ENCODE measurements around the gene DLL1. TPM values are rescaled to one million over a fixed set of nuclear protein-coding genes. Genes with fewer than 3 reads are reported as not detected.

DLL1 gene
- total and polyA plus RNA-seq, 9 of the 15 experiments (the other 6 are each of a cell fraction or from before 2014, with no cell fraction given) = not detected

DNA sequence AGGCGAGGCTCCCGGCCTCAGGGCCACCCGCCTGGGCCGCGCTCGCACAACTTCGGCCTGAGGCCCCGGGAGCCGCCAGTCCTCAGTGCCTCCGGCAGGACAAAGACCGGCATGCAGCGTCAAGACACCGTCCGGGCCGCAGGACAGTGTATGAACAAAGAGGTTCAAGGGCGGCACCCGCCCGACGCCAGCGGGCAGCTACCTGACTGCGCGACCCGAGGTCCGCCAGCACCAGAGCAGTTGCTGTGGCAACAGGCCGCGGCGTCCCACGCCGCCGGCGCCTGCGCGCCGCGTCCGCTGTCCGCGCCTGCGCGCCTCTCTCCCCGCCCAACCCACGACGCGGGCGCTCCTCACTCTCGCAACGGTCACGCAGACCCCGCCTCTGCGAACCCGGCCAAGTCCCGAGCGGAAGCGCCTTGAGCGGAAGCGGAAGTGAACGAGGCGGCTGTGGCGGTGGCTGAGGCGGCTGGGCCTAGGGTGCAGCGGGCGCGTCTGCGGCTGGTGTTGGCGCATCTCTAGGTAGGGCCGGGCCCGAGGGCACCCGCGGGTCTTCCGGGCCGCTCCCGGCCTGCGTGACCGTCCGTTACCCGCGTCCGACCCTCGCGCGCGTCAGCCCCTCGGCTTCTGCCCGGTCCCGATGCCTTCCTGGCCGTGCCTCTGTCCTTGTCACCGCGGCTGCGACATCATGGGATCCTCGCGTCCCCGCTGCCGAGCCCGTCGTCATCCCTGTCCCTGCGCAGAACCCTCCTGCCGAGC, 15.6 kb upstream of the DLL1 start, which contains the start of gene FAM120B (continued):
- no peak for TF ChIP-seq THRAP3 (IDR thresholded peaks at IDR 0.05; ENCODE audit: borderline replicate concordance)
- TF ChIP-seq TBP (optimal IDR thresholded peaks at IDR 0.05; ENCODE audit: low read depth, low read length) = peak; percentile 67
- no peak for TF ChIP-seq NFE2L1 (tag; IDR thresholded peaks at IDR 0.05; ENCODE audit: borderline replicate concordance, low read depth)

DNA sequence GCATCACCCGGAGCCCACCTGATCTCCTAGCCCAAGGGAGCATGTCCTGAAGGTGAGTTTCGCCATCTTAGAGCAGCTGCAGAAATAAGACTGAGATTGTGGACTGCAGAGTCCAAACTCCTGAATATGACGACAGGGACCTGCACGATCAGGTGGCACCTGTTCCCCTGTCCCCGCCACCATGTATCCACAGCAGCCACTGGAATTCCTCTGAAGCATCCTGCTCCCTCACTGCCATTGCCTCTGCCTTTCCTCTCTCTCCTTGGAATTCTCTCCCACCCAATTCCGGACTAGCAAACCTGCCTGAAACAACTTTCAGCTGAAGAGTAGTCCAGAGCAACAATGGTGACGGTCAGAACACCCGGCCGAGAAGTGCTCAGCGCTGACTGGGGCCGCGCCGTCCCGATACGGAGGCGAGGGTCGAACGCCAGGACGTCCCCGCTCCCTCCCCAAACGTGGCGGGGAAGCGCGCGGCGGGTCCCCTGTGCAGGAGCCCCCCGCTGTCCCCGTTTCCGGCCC, 15.0 kb upstream of the DLL1 start:
- H3K4me3 ChIP-seq = peak overlapping the region; percentile 70
- H3K79me2 ChIP-seq (ENCODE audit: control insufficient read depth, insufficient read depth, low read length) = peaks cover 47% of the 10 kb centered on the region
- ChIA-PET CTCF (ENCODE audit: low intra/inter-chr PET ratio) (interaction anchor here (0.6 to 1.2 kb wide), 2 partner anchors 13 to 280 kb away, joined by 3 read pairs; no protein-coding TSS in a partner anchor), POLR2A (interaction anchor here (0.6 to 1.1 kb wide), 3 partner anchors 11 to 343 kb away, joined by 3 read pairs; no protein-coding TSS in a partner anchor)
- intact Hi-C loops (cut with micrococcal nuclease) (no loop called here), in situ Hi-C loops (cut with MboI) (no loop called here)
- FAIRE-seq = no peak
- peak overlapping the region; percentile 23; the same call in 1 of the 3 replicates for H3K27ac ChIP-seq (ENCODE audit: extremely low read depth, low read depth, low read length)
- H3K9me3 ChIP-seq (replicated peaks; ENCODE audit: control insufficient read depth, insufficient read depth, low read depth, low read length) = 0 out of 2 replicates have a peak, but pooled peaks cover 1% of the 10 kb centered on the region
- peaks cover 4% of the 10 kb centered on the region; the same call in 1 of the 2 replicates for H4K20me1 ChIP-seq (replicated peaks; ENCODE audit: control insufficient read depth, insufficient read depth, low read length)
- peaks cover 20 to 22% of the 10 kb centered on the region in 2 experiments; a peak in 4 of 5 replicates for H3K4me1 ChIP-seq (replicated peaks in 1 of 2; ENCODE audit: control insufficient read depth in 2 of 2, insufficient read depth in 2 of 2, low read length in 2 of 2)
- BruUV-seq (replicated peaks) = no TSS peak
- 19% methylated on average over 24 of the region's 29 CpGs for WGBS (ENCODE audit: insufficient coverage, low coverage, missing lambda C conversion rate)
- no peaks in the 10 kb centered on the region for H3K9me1 ChIP-seq (ENCODE audit: control insufficient read depth, insufficient read depth, low read length)
- H3K4me2 ChIP-seq (ENCODE audit: insufficient read depth, low read length) = peak overlapping the region; percentile 99
- ATAC-seq = peak; percentile 31
- H3K9ac ChIP-seq (ENCODE audit: insufficient read depth in 1 of 2, low read depth in 2 of 2, low read length in 2 of 2) = peak overlapping the region; percentile 83 to 98; a peak in 3 of 4 replicates
- no peak for DNase-seq (ENCODE audit: extremely low read depth in 1 of 4, low spot score in 3 of 4)
- H2AFZ ChIP-seq (ENCODE audit: low read depth, low read length) = peak overlapping the region; percentile 95
- no peaks in the 10 kb centered on the region for H3K27me3 ChIP-seq (ENCODE audit: control insufficient read depth in 2 of 2, insufficient read depth in 2 of 2, low read length in 2 of 2)
- H3K36me3 ChIP-seq (ENCODE audit: control insufficient read depth, insufficient read depth, low read length) = peaks cover 13% of the 10 kb centered on the region; the same call in 2 of the 3 replicates
- TF ChIP-seq SOX6 (IDR thresholded peaks at IDR 0.05) (no peak), FOXM1 (IDR thresholded peaks at IDR 0.05; ENCODE audit: low read depth) (no peak), FOXM1 (CRISPR knock-in tag; IDR thresholded peaks at IDR 0.05; ENCODE audit: low read depth) (no peak), COPS2 (conservative IDR thresholded peaks at IDR 0.05) (no peak), ETV5 (CRISPR knock-in tag; IDR thresholded peaks at IDR 0.05; ENCODE audit: low read depth) (0 out of 2 replicates have a peak, but pooled peaks have one; percentile 8), CREM (IDR thresholded peaks at IDR 0.05; ENCODE audit: low read depth) (no peak), NBN (IDR thresholded peaks at IDR 0.05; ENCODE audit: low read depth) (no peak), ELK3 (CRISPR knock-in tag; IDR thresholded peaks at IDR 0.05) (no peak), ZFPM2 (CRISPR knock-in tag; IDR thresholded peaks at IDR 0.05) (no peak), CBFB (CRISPR knock-in tag; IDR thresholded peaks at IDR 0.05) (0 out of 2 replicates have a peak, but pooled peaks have one; percentile 88), SIRT6 (IDR thresholded peaks at IDR 0.05; ENCODE audit: low read depth, low read length) (no peak), ATF3 (IDR thresholded peaks at IDR 0.05) (no peak), ATF3 (CRISPR knock-in tag; conservative IDR thresholded peaks at IDR 0.05) (no peak), MXI1 (IDR thresholded peaks at IDR 0.05; ENCODE audit: low read depth, low read length) (no peak), NR2F6 (CRISPR knock-in tag; IDR thresholded peaks at IDR 0.05) (no peak), STAT5B (CRISPR knock-in tag; IDR thresholded peaks at IDR 0.05) (no peak), NUFIP1 (IDR thresholded peaks at IDR 0.05; ENCODE audit: partially characterized antibody) (no peak), ZNF583 (CRISPR knock-in tag; IDR thresholded peaks at IDR 0.05) (peak; percentile 45; the same call in 1 of the 2 replicates)
